Neural crest cell (in vitro differentiated cells): ENCODE measurements around the gene PRRC1. TPM values are rescaled to one million over a fixed set of nuclear protein-coding genes. Genes with fewer than 3 reads are reported as not detected.

ENCODE experiments used
- DNase-seq: peaks from one replicate; pipeline ENCODE4 v3.0.0; 2021; ENCODE audit warnings: low read depth, mixed read lengths, low spot score
- H3K27ac Mint-ChIP-seq: one replicate; pipeline ENCODE4 v1.8.0; 2021; ENCODE audit warnings: mild to moderate bottlenecking, mixed read lengths; ENCODE audit not compliant: unreplicated experiment
- H3K27me3 Mint-ChIP-seq: 2 replicates; pipeline ENCODE4 v1.8.0; 2021; ENCODE audit warnings: low read depth, mild to moderate bottlenecking, mixed read lengths
- H3K36me3 Mint-ChIP-seq: 2 replicates; pipeline ENCODE4 v1.8.0; 2021; ENCODE audit warnings: low read depth, mild to moderate bottlenecking, mixed read lengths
- H3K4me1 Mint-ChIP-seq: 2 replicates; pipeline ENCODE4 v1.8.0; 2021; ENCODE audit warnings: mixed read lengths
- H3K4me3 Mint-ChIP-seq: one replicate; pipeline ENCODE4 v1.8.0; 2021; ENCODE audit warnings: mild to moderate bottlenecking, mixed read lengths
- H3K9me3 Mint-ChIP-seq: 2 replicates; pipeline ENCODE4 v1.8.0; 2021; ENCODE audit warnings: mixed read lengths
- CTCF ChIP-seq: fragments of 200-600 bp; sonication (generic); conservative IDR thresholded peaks from 2 replicates; pipeline ENCODE4 v1.5.0; 2021; ENCODE audit warnings: antibody characterized with exemption, mild to moderate bottlenecking
- long read RNA-seq: library from polyadenylated mRNA; unstranded; transcript quantifications from one replicate; pipeline ENCODE4 v2.0.0, GENCODE V29; 2020
- total RNA-seq: library from RNA; stranded (reverse); gene quantifications from 2 replicates; pipeline ENCODE4 v1.2.1, GENCODE V29; 2021

PRRC1 gene
- total RNA-seq = 58.6 and 63.1 TPM in 2 replicates
- long read RNA-seq, full-length matches to known transcripts = 9 of 31 reads
- long read RNA-seq, partial matches to known transcripts = 6 of 31 reads
- long read RNA-seq, other reads (novel, unspliced or antisense) = 16 of 31 reads

GRCh38 chr5:127517480-127518318 is at the start of gene PRRC1:
Gene PRRC1, plus strand, starts transcription at chr5:127517640. Its CDS starts 5,840 bp downstream, at chr5:127523480.
- DNase-seq = peak; percentile 64
- TF ChIP-seq CTCF = peak; percentile 19
- peak within 1 kb of the TSS; percentile 85 for H3K27ac Mint-ChIP-seq
- H3K27me3 Mint-ChIP-seq = no peaks in the 10 kb centered on the region
- peaks cover 40% of the 10 kb centered on the region for H3K4me1 Mint-ChIP-seq
- peaks cover 2% of the 10 kb centered on the region for H3K9me3 Mint-ChIP-seq
- H3K36me3 Mint-ChIP-seq = peaks cover 15% of the 10 kb centered on the region
- H3K4me3 Mint-ChIP-seq = peak within 1 kb of the TSS; percentile 91

GRCh38 chr5:127471211-127471610 is 46.2 kb upstream of the PRRC1 start:
- Mint-ChIP-seq H3K36me3 (peaks cover 2% of the 10 kb centered on the region), H3K27me3 (no peaks in the 10 kb centered on the region), H3K4me3 (no peak overlapping the region), H3K27ac (no peak overlapping the region), H3K4me1 (peaks cover 3% of the 10 kb centered on the region), H3K9me3 (peaks cover 3% of the 10 kb centered on the region)
- DNase-seq = no peak
- TF ChIP-seq CTCF = no peak

GRCh38 chr5:127472700-127473099 is 44.7 kb upstream of the PRRC1 start:
- no peak for DNase-seq
- H3K36me3 Mint-ChIP-seq = no peaks in the 10 kb centered on the region
- no peaks in the 10 kb centered on the region for H3K27me3 Mint-ChIP-seq
- peaks cover 3% of the 10 kb centered on the region for H3K4me1 Mint-ChIP-seq
- H3K4me3 Mint-ChIP-seq = no peak overlapping the region
- H3K27ac Mint-ChIP-seq = no peak overlapping the region
- no peak for TF ChIP-seq CTCF
- peaks cover 2% of the 10 kb centered on the region for H3K9me3 Mint-ChIP-seq

GRCh38 chr5:127486471-127486870 is 31.0 kb upstream of the PRRC1 start:
- peaks cover 54% of the 10 kb centered on the region for H3K4me1 Mint-ChIP-seq
- H3K27ac Mint-ChIP-seq = peak overlapping the region; percentile 99
- peaks cover 10% of the 10 kb centered on the region for H3K9me3 Mint-ChIP-seq
- peak overlapping the region; percentile 58 for H3K4me3 Mint-ChIP-seq
- no peaks in the 10 kb centered on the region for H3K27me3 Mint-ChIP-seq
- H3K36me3 Mint-ChIP-seq = peaks cover 12% of the 10 kb centered on the region
- peak; percentile 17 for DNase-seq
- TF ChIP-seq CTCF = no peak

GRCh38 chr5:127492854-127493738 is 24.3 kb upstream of the PRRC1 start:
- Mint-ChIP-seq H3K4me3 (no peak overlapping the region), H3K27ac (no peak overlapping the region), H3K4me1 (peaks cover 28% of the 10 kb centered on the region), H3K27me3 (no peaks in the 10 kb centered on the region), H3K36me3 (peaks cover 9% of the 10 kb centered on the region), H3K9me3 (peaks cover 7% of the 10 kb centered on the region)
- DNase-seq = no peak
- peak; percentile 97 for TF ChIP-seq CTCF
